GM23248 (cell line): Measurements from ENCODE around the gene CPEB1. TPM values are rescaled to one million over a fixed set of nuclear protein-coding genes. Genes with fewer than 3 reads are reported as not detected.

Experiments
- DNase-seq: peaks from one replicate; pipeline ENCODE4 v3.0.0-alpha.2; 2015
- H2AFZ ChIP-seq: fragments of 200-600 bp; sonication (generic); 2 replicates; pipeline ENCODE4 v1.6.1; 2016; ENCODE audit warnings: antibody characterized with exemption
- H3F3A ChIP-seq: fragments of 200-600 bp; sonication (generic); 2 replicates; pipeline ENCODE4 v1.6.1; 2016; ENCODE audit warnings: mild to moderate bottlenecking, antibody characterized with exemption, mixed run types; ENCODE audit not compliant: insufficient read depth
- H3K27ac ChIP-seq: fragments of 200-600 bp; sonication (generic); 2 replicates; pipeline ENCODE4 v1.5.1; 2016; ENCODE audit warnings: mild to moderate bottlenecking
- H3K27me3 ChIP-seq: fragments of 200-600 bp; sonication (generic); replicated peaks from 2 replicates; pipeline ENCODE4 v1.6.1; 2016; ENCODE audit warnings: mild to moderate bottlenecking; ENCODE audit not compliant: insufficient read depth
- H3K36me3 ChIP-seq: fragments of 200-600 bp; sonication (generic); 2 replicates; pipeline ENCODE4 v1.6.1; 2016; ENCODE audit warnings: low read depth, mild to moderate bottlenecking
- H3K4me1 ChIP-seq: fragments of 200-600 bp; sonication (generic); 2 replicates; pipeline ENCODE4 v1.6.1; 2016; ENCODE audit warnings: mild to moderate bottlenecking; ENCODE audit not compliant: insufficient read depth
- H3K4me2 ChIP-seq: fragments of 200-600 bp; sonication (generic); one replicate; pipeline ENCODE4 v1.6.1; 2016; ENCODE audit warnings: mild to moderate bottlenecking; ENCODE audit not compliant: unreplicated experiment
- H3K4me3 ChIP-seq: fragments of 200-600 bp; sonication (generic); 2 replicates; pipeline ENCODE4 v1.5.1; 2016; ENCODE audit warnings: mild to moderate bottlenecking
- H3K79me2 ChIP-seq: fragments of 200-600 bp; sonication (generic); 2 replicates; pipeline ENCODE4 v1.6.1; 2016; ENCODE audit warnings: mild to moderate bottlenecking; ENCODE audit not compliant: insufficient read depth
- H3K9ac ChIP-seq: fragments of 200-600 bp; sonication (generic); 2 replicates; pipeline ENCODE4 v1.6.1; 2016; ENCODE audit warnings: mild to moderate bottlenecking
- H3K9me2 ChIP-seq: fragments of 200-600 bp; sonication (generic); 2 replicates; pipeline ENCODE4 v1.6.1; 2016; ENCODE audit warnings: mixed run types, mild to moderate bottlenecking, moderate library complexity; ENCODE audit not compliant: insufficient read depth
- H3K9me3 ChIP-seq: fragments of 200-600 bp; sonication (generic); one replicate; pipeline ENCODE4 v1.6.1; 2017; ENCODE audit warnings: low read depth
- H4K20me1 ChIP-seq: fragments of 200-600 bp; sonication (generic); 2 replicates; pipeline ENCODE4 v1.6.0; 2016; ENCODE audit not compliant: insufficient read depth
- EZH2 ChIP-seq: fragments of 200-600 bp; sonication (generic); IDR thresholded peaks from 2 replicates; pipeline ENCODE4 v1.6.1; 2018; ENCODE audit warnings: antibody characterized with exemption, mild to moderate bottlenecking; ENCODE audit not compliant: insufficient read depth, poor library complexity, severe bottlenecking
- EZH2phosphoT487 ChIP-seq: fragments of 200-600 bp; sonication (generic); IDR thresholded peaks from 2 replicates; pipeline ENCODE4 v1.6.1; 2018; ENCODE audit warnings: antibody characterized with exemption, moderate library complexity, mild to moderate bottlenecking, low read depth; ENCODE audit not compliant: insufficient read depth
- WGBS, 2 experiments: methylation state at CpG; one replicate each; pipeline ENCODE4 v1.1.6; 2015 to 2017; ENCODE audit warnings: low lambda C conversion rate in 2 of 2, low coverage in 1 of 2; ENCODE audit errors: missing lambda C conversion rate in 2 of 2; 5-methylcytosine and 5-hydroxymethylcytosine counted together
- in situ Hi-C: fragments of 300-500 bp; cut with MboI; formaldehyde crosslinking; loops from 2 replicates; pipeline ENCODE4 v1.15.0; 2020
- polyA plus RNA-seq: library from polyadenylated mRNA; unstranded; fragments of >200 nt; fragmentation: Nextera tagmentation; extraction: Ambion mirVana; gene quantifications from 2 replicates; pipeline ENCODE4 v1.2.1, GENCODE V29; 2016
- total RNA-seq: library from RNA; depleted of rRNA; stranded (reverse); fragments of >200 nt; shearing (Covaris generic); gene quantifications from 2 replicates; pipeline ENCODE4 v1.2.3, GENCODE V29; 2014

Gene CPEB1
- total and polyA plus RNA-seq, 2 experiments from 2014 or later, result 5.6 to 8.6 TPM

- Histone ChIP-seq H4K20me1 (no peaks in the 10 kb centered on the region), H3K4me3 (no peak overlapping the region), H3K4me2 (no peak overlapping the region), H3K9ac (no peak overlapping the region), H3K79me2 (no peaks in the 10 kb centered on the region), H3K9me3 (no peaks in the 10 kb centered on the region), H3K27ac (no peak overlapping the region), H3F3A (peaks cover 22% of the 10 kb centered on the region), H3K4me1 (peaks cover 27% of the 10 kb centered on the region), H3K27me3 (no peaks in the 10 kb centered on the region), H2AFZ (no peak overlapping the region), H3K36me3 (no peaks in the 10 kb centered on the region), H3K9me2 (no peaks in the 10 kb centered on the region)
- TF ChIP-seq EZH2phosphoT487 (no peak), EZH2 (no peak)
- 70 to 73% methylated on average over 5 of the region's 5 CpGs for WGBS, 2 experiments
- DNase-seq, result no peak
- in situ Hi-C loops, result no loop called here
These were observed 95.4 kb downstream of the CPEB1 start for GRCh38 chr15:82551646-82552247.

- H2AFZ ChIP-seq, result no peak overlapping the region
- WGBS, 2 experiments, result 94% methylated on average over 9 of the region's 9 CpGs
- no peak overlapping the region for H3K4me2 ChIP-seq
- H3K36me3 ChIP-seq, result no peaks in the 10 kb centered on the region
- H3K4me1 ChIP-seq, result peaks cover 16% of the 10 kb centered on the region
- in situ Hi-C loops, result loop anchor here (25.0 kb wide), 1 partner anchor 463 kb away; the partner anchor contains the start of gene C15orf40
- no peaks in the 10 kb centered on the region for H3K9me2 ChIP-seq
- H3K27ac ChIP-seq, result no peak overlapping the region
- H3F3A ChIP-seq, result peaks cover 10% of the 10 kb centered on the region
- no peaks in the 10 kb centered on the region for H3K79me2 ChIP-seq
- no peaks in the 10 kb centered on the region for H3K9me3 ChIP-seq
- no peak overlapping the region for H3K4me3 ChIP-seq
- TF ChIP-seq EZH2phosphoT487 (no peak), EZH2 (no peak)
- H3K9ac ChIP-seq, result no peak overlapping the region
- no peaks in the 10 kb centered on the region for H4K20me1 ChIP-seq
- no peak for DNase-seq
- no peaks in the 10 kb centered on the region for H3K27me3 ChIP-seq
These were observed 97.9 kb downstream of the CPEB1 start for GRCh38 chr15:82549199-82549665.

GRCh38 chr15:82548700-82549099 lies 98.5 kb downstream of the CPEB1 start:
- no peak overlapping the region for H2AFZ ChIP-seq
- no peak overlapping the region for H3K9ac ChIP-seq
- no peaks in the 10 kb centered on the region for H3K79me2 ChIP-seq
- no peak overlapping the region for H3K4me2 ChIP-seq
- H3K36me3 ChIP-seq, result no peaks in the 10 kb centered on the region
- H3K9me2 ChIP-seq, result no peaks in the 10 kb centered on the region
- no peaks in the 10 kb centered on the region for H3K9me3 ChIP-seq
- TF ChIP-seq EZH2, result no peak
- TF ChIP-seq EZH2phosphoT487, result no peak
- H3K27me3 ChIP-seq, result no peaks in the 10 kb centered on the region
- H3K4me1 ChIP-seq, result peaks cover 10% of the 10 kb centered on the region
- H4K20me1 ChIP-seq, result no peaks in the 10 kb centered on the region
- peaks cover 5% of the 10 kb centered on the region for H3F3A ChIP-seq
- in situ Hi-C loops, result loop anchor here (25.0 kb wide), 1 partner anchor 464 kb away; the partner anchor contains the start of gene C15orf40
- DNase-seq, result peak; percentile 27
- WGBS, 2 experiments, result 66 to 73% methylated on average over 2 of the region's 2 CpGs
- H3K27ac ChIP-seq, result no peak overlapping the region
- no peak overlapping the region for H3K4me3 ChIP-seq

- in situ Hi-C loops, result loop anchor here (25.0 kb wide), 1 partner anchor 467 kb away; the partner anchor contains the start of gene C15orf40
- Histone ChIP-seq H3K9me3 (no peaks in the 10 kb centered on the region), H3K4me1 (0 out of 2 replicates have a peak, but pooled peaks cover 6% of the 10 kb centered on the region), H3K9ac (no peak overlapping the region), H3K36me3 (no peaks in the 10 kb centered on the region), H3K4me2 (no peak overlapping the region), H3F3A (no peaks in the 10 kb centered on the region), H3K27ac (no peak overlapping the region), H3K9me2 (no peaks in the 10 kb centered on the region), H2AFZ (no peak overlapping the region), H3K4me3 (no peak overlapping the region), H3K27me3 (no peaks in the 10 kb centered on the region), H3K79me2 (peaks cover 5% of the 10 kb centered on the region), H4K20me1 (no peaks in the 10 kb centered on the region)
- WGBS, 2 experiments, result 46 to 52% methylated on average over 6 of the region's 6 CpGs
- no peak for TF ChIP-seq EZH2phosphoT487
- TF ChIP-seq EZH2, result no peak
- no peak for DNase-seq
These were observed 101.7 kb downstream of the CPEB1 start for GRCh38 chr15:82545478-82545877.
